Anterior cingulate cortex (tissue), 58 donors: Measurements from ENCODE around the gene SKIDA1.
"Not testable (repeated sequence)": the region's sequence is repeated elsewhere in the genome, so short reads cannot be mapped to it uniquely, and the experiment has no call there.

Experiments used
- DNase-seq, 58 donors: peaks; one replicate each; lab custom pipeline; 2025; lab: John Stamatoyannopoulos, UW

SKIDA1 gene

GRCh38 chr10:21525367-21526187 lies at the start of gene SKIDA1:
Gene SKIDA1, minus strand, starts transcription at chr10:21525682. Its CDS starts 7,860 bp downstream, at chr10:21517822.
- DNase-seq, result peak in 57 of 58 donors; percentile 24 to 92 (median 81)

GRCh38 chr10:21574514-21574913 lies 49.0 kb upstream of the SKIDA1 start:
- DNase-seq, result not testable (repeated sequence)

GRCh38 chr10:21572578-21572977 lies 47.1 kb upstream of the SKIDA1 start:
- DNase-seq, result no peak

GRCh38 chr10:21570761-21571521 lies 45.5 kb upstream of the SKIDA1 start:
- no peak for DNase-seq

- DNase-seq, result not testable (repeated sequence)
Measured at GRCh38 chr10:21558984-21559383, 33.5 kb upstream of the SKIDA1 start.

GRCh38 chr10:21556527-21556926 lies 31.0 kb upstream of the SKIDA1 start:
- peak in 18 of 58 donors; percentile 2 to 50 (median 16) for DNase-seq

- DNase-seq, result no peak
Measured at GRCh38 chr10:21552638-21553037, 27.2 kb upstream of the SKIDA1 start.

- DNase-seq, result no peak
Measured at GRCh38 chr10:21547246-21547645, 21.8 kb upstream of the SKIDA1 start.

GRCh38 chr10:21540701-21541100 lies 15.2 kb upstream of the SKIDA1 start:
- DNase-seq, result not testable (repeated sequence)

GRCh38 chr10:21536874-21537273 lies 11.4 kb upstream of the SKIDA1 start:
- no peak for DNase-seq

GRCh38 chr10:21535976-21536375 lies 10.5 kb upstream of the SKIDA1 start:
- DNase-seq, result not testable (repeated sequence)

GRCh38 chr10:21535494-21535965 lies 10.0 kb upstream of the SKIDA1 start:
- DNase-seq, result no peak

- DNase-seq, result peak in 47 of 58 donors; percentile 22 to 80 (median 56)
Measured at GRCh38 chr10:21534604-21535493, 9.4 kb upstream of the SKIDA1 start.

GRCh38 chr10:21534280-21534586 lies 8.8 kb upstream of the SKIDA1 start:
- peak in 1 of 58 donors; percentile 74 for DNase-seq

GRCh38 chr10:21533467-21534279 lies 8.2 kb upstream of the SKIDA1 start, which contains the start of gene MLLT10:
Gene MLLT10, plus strand, starts transcription at chr10:21534232. Its CDS starts 413 bp downstream, at chr10:21534645.
- DNase-seq, result peak; percentile 77 to 99 (median 92)

GRCh38 chr10:21532694-21533466 lies 7.4 kb upstream of the SKIDA1 start:
- DNase-seq, result no peak

GRCh38 chr10:21531164-21531563 lies 5.7 kb upstream of the SKIDA1 start:
- DNase-seq, result no peak

- no peak for DNase-seq
Measured at GRCh38 chr10:21530641-21531040, 5.2 kb upstream of the SKIDA1 start.

- no peak for DNase-seq
Measured at GRCh38 chr10:21530168-21530567, 4.7 kb upstream of the SKIDA1 start.
